ENCODE measurements around the gene ACKR2. TPM values are rescaled to one million over a fixed set of nuclear protein-coding genes. Genes with fewer than 3 reads are reported as not detected.
A peak's percentile ranks its signal among the peaks of the same experiment; 100 is the strongest.
"Not testable (repeated sequence)": the region's sequence is repeated elsewhere in the genome, so short reads cannot be mapped to it uniquely, and the experiment has no call there.

ACKR2 gene
- total RNA-seq, 4 donors from 2014 or later, result 1.4 to 9.2 (median 5.2) TPM

- WGBS, 2 donors (ENCODE audit: low coverage in 1 of 2), result 38% methylated on average over 15 of the region's 15 CpGs; no CpG with 5 or more reads in 1 of the 2 donors
These were observed 2.1 kb downstream of the ACKR2 start for GRCh38 chr3:42811118-42811883.

DNA sequence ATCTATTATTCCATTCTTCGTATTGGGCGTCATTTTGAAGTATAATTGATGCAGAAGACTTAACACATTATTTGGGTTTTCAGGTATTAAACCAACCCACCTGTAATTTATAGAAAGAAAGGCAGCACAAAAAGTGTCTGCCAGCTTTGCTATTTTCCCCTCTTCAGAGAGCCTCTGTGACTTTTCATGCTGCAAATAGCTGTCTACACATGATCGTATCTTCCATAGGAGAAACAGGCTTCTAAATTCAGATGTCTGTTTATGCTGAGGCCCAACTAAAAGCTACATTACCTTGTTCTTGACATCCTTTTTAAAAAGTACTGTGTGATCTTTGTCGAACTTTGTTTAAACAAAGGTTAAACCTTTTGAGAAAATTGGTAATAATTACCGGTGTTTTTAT, 5.0 kb downstream of the ACKR2 start:
- Histone ChIP-seq H3K36me3 (no peaks in the 10 kb centered on the region), H3K9me3 (no peaks in the 10 kb centered on the region), H3K27me3 (no peaks in the 10 kb centered on the region), H3K27ac (peak overlapping the region in 3 of 4 donors; percentile 48 to 68 (median 65)), H3K4me1 (peaks cover 7 to 62% (median 34%) of the 10 kb centered on the region in 4 donors), H3K4me3 (no peak overlapping the region)
- WGBS, 2 donors (ENCODE audit: low coverage in 1 of 2), result 76 to 84% methylated on average over 5 of the region's 5 CpGs
- intact Hi-C loops (cut with DNase I; ENCODE audit: low total_unique reads), result no loop called here
- in situ Hi-C loops (cut with MboI; ENCODE audit: low pct_ligation_motif_present in 1 of 4, low pct_unique_long_range_greater_than_20kb in 1 of 4, low sequenced_read_pairs in 3 of 4), result no loop called here
- TF ChIP-seq POLR2A (IDR thresholded peaks at IDR 0.05) (no peak), EP300 (IDR thresholded peaks at IDR 0.05; ENCODE audit: low read depth) (no peak), POLR2AphosphoS5 (IDR thresholded peaks at IDR 0.05) (no peak)
- TF ChIP-seq, protein P1, sequence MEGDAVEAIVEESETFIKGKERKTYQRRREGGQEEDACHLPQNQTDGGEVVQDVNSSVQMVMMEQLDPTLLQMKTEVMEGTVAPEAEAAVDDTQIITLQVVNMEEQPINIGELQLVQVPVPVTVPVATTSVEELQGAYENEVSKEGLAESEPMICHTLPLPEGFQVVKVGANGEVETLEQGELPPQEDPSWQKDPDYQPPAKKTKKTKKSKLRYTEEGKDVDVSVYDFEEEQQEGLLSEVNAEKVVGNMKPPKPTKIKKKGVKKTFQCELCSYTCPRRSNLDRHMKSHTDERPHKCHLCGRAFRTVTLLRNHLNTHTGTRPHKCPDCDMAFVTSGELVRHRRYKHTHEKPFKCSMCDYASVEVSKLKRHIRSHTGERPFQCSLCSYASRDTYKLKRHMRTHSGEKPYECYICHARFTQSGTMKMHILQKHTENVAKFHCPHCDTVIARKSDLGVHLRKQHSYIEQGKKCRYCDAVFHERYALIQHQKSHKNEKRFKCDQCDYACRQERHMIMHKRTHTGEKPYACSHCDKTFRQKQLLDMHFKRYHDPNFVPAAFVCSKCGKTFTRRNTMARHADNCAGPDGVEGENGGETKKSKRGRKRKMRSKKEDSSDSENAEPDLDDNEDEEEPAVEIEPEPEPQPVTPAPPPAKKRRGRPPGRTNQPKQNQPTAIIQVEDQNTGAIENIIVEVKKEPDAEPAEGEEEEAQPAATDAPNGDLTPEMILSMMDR (IDR thresholded peaks at IDR 0.05), result no peak
- no peak for DNase-seq

More at GRCh38 chr3:42811118-42811883, 2.1 kb downstream of the ACKR2 start:
- H3K4me1 ChIP-seq, result peaks cover 7 to 49% (median 32%) of the 10 kb centered on the region in 4 donors
- H3K36me3 ChIP-seq; H3K27me3 ChIP-seq; in situ Hi-C loops (cut with MboI; ENCODE audit: low pct_ligation_motif_present in 1 of 4, low pct_unique_long_range_greater_than_20kb in 1 of 4, low sequenced_read_pairs in 3 of 4); H3K9me3 ChIP-seq; intact Hi-C loops (cut with DNase I; ENCODE audit: low total_unique reads); H3K4me3 ChIP-seq: not testable (repeated sequence)
- peak; percentile 37 for DNase-seq
- TF ChIP-seq POLR2AphosphoS5 (IDR thresholded peaks at IDR 0.05) (peak in 1 of 3 donors; percentile 27), POLR2A (IDR thresholded peaks at IDR 0.05) (peak; percentile 51), EP300 (IDR thresholded peaks at IDR 0.05; ENCODE audit: low read depth) (peak; percentile 9)
- TF ChIP-seq, protein P1 (IDR thresholded peaks at IDR 0.05), result peak in 2 of 5 experiments; percentile 36 to 37
- H3K27ac ChIP-seq, result peak overlapping the region; percentile 80 to 86 (median 82)

DNA sequence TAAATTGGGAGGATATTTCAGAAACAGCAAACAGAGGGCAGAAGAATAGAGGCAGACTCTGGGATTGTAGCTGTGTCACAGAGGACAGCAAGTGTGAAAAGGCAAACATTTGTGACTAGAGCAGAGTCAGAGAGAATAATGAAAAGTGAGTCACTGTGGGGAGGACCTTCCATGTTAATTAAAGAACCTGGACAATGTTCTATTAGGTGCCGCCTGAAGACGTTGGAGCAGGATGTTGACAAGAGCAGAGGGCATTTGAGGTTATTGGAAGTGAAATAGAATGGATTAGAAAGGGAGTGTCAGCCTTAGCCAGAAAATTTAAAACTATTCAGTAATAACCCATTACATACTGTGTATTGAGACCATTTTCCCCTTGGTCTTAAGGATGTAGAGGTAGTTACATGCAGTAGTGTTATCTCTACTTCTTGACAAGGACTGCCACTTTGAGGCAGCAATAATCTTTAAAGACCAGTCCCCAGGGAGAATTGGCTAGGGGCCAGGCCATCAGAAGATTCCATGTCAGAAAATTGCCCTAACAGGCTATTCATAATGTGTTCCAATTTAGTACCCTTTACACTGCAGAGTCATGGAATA, 5.8 kb downstream of the ACKR2 start:
- Histone ChIP-seq H3K36me3 (no peaks in the 10 kb centered on the region), H3K27ac (peak overlapping the region; percentile 21 to 68 (median 56)), H3K27me3 (no peaks in the 10 kb centered on the region), H3K9me3 (no peaks in the 10 kb centered on the region), H3K4me1 (peaks cover 7 to 70% (median 39%) of the 10 kb centered on the region in 4 donors), H3K4me3 (no peak overlapping the region)
- intact Hi-C loops (cut with DNase I; ENCODE audit: low total_unique reads) (no loop called here), in situ Hi-C loops (cut with MboI; ENCODE audit: low pct_ligation_motif_present in 1 of 4, low pct_unique_long_range_greater_than_20kb in 1 of 4, low sequenced_read_pairs in 3 of 4) (no loop called here)
- 36 to 60% methylated on average over 1 to 2 of the region's 2 CpGs for WGBS, 2 donors (ENCODE audit: low coverage in 1 of 2)
- TF ChIP-seq POLR2A (IDR thresholded peaks at IDR 0.05) (peak; percentile 50), POLR2AphosphoS5 (IDR thresholded peaks at IDR 0.05) (peak in 2 of 3 donors; percentile 63 to 71), EP300 (IDR thresholded peaks at IDR 0.05; ENCODE audit: low read depth) (no peak)
- TF ChIP-seq, protein P1 (IDR thresholded peaks at IDR 0.05), result no peak
- DNase-seq, result no peak

DNA sequence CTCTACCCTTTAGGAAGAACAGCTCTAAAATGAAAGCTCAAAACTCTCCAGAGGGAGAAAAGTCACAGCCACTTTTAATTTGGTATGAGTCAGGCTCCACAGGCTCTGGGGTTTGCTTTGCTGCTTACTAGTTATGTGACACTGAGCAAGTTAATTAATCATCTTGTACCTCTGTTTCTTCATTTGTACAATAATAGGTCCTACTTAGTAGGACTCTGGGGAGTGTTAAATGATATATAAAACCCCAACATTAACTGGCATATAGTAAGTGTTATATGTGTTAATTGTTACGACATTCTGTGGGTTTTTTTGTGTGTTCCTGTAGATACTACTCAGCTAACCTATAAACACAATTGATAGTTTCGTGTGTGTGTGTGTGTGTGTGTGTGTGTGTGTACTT, 6.6 kb downstream of the ACKR2 start:
- in situ Hi-C loops (cut with MboI; ENCODE audit: low pct_ligation_motif_present in 1 of 4, low pct_unique_long_range_greater_than_20kb in 1 of 4, low sequenced_read_pairs in 3 of 4), result no loop called here
- 55 to 75% methylated on average over 2 of the region's 2 CpGs for WGBS, 2 donors (ENCODE audit: low coverage in 1 of 2)
- no peaks in the 10 kb centered on the region for H3K9me3 ChIP-seq
- intact Hi-C loops (cut with DNase I; ENCODE audit: low total_unique reads), result no loop called here
- TF ChIP-seq EP300 (IDR thresholded peaks at IDR 0.05; ENCODE audit: low read depth) (no peak), POLR2AphosphoS5 (IDR thresholded peaks at IDR 0.05) (no peak), POLR2A (IDR thresholded peaks at IDR 0.05) (no peak)
- TF ChIP-seq, protein P1 (IDR thresholded peaks at IDR 0.05), result no peak
- H3K4me1 ChIP-seq, result peaks cover 7 to 71% (median 39%) of the 10 kb centered on the region in 4 donors
- H3K27ac ChIP-seq, result peak overlapping the region in 3 of 4 donors; percentile 7 to 68 (median 65)
- DNase-seq, result no peak
- no peaks in the 10 kb centered on the region for H3K36me3 ChIP-seq
- no peak overlapping the region for H3K4me3 ChIP-seq
- H3K27me3 ChIP-seq, result no peaks in the 10 kb centered on the region

Measured in transverse colon (tissue), 4 donors.